Right renal pelvis (tissue), 4 donors: ENCODE results near the gene FSD1L. TPM values are rescaled to one million over a fixed set of nuclear protein-coding genes. Genes with fewer than 3 reads are reported as not detected.
"Not testable (repeated sequence)": the region's sequence is repeated elsewhere in the genome, so short reads cannot be mapped to it uniquely, and the experiment has no call there.

Source experiments
- DNase-seq, 4 donors: peaks; one replicate each; pipeline ENCODE4 v3.0.0-alpha.2; 2013; ENCODE audit warnings: low read depth in 4 of 4, low spot score in 3 of 4, missing footprints in 1 of 4
- polyA plus RNA-seq, 4 donors: library from polyadenylated mRNA; unstranded; fragments of 120-200 nt; gene quantifications; one replicate each; pipeline ENCODE4 v1.2.1, GENCODE V29; 2013; ENCODE audit not compliant: insufficient read length in 4 of 4

The FSD1L gene
- polyA plus RNA-seq, 4 donors: 8.4 to 13.3 (median 11.6) TPM

DNA sequence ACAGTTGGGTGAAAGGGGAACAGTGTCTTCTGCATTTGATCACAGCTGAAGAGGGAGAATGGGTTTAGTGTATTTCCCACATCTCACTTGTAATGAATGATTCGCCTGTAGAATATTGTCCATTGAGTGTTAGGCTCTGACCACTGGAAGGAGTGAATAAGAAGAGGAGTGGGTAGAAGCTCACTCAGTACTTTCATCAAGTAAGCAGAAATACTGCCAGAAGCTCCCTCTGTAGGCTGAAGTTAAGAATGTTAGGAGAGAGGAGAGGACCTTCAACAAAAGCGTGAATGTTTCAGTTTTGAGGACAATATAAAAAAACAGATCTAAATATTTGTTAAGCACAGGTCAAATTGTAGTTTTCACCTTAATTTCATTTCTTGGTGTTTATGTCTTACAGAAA, 27.5 kb downstream of the FSD1L start:
- DNase-seq: peak in 1 of 4 donors; percentile 2

DNA sequence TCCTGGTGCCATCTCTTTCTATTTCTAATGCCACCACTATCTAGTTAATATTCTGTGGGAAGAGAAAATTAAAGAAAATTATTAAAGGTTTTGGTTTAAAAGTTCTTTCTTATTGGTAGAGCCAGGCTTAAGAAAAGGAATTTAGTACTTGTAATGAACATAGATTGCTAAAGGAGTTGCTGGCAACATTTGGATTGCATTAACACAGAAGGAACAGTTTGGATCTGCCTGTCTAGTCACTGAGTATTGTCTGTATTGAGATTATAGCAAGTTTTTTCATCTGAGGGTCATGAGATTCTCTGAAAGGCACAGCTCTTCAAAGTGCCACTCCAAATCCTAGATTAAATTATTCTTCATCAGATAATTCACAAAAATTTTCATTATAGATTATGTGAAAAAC, 32.0 kb downstream of the FSD1L start:
- DNase-seq: no peak

DNA sequence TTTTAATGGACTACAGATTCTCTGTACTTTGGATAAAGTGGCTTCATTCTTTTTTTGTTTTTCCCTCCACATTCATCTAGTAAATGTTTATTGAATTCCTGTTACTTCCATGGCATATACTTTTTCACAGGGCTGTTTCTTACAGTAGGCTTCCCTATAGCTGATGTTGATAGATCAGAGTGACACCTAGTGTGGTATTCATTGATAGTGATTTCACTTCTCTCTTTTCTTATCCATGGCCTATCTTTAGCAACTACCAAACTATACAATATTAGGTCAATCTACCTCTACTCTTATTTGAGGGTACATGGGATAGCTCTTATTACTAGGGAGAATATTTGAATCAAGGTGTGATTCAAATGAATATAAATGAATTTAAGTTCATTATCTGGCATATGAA, 35.8 kb downstream of the FSD1L start:
- DNase-seq: no peak

DNA sequence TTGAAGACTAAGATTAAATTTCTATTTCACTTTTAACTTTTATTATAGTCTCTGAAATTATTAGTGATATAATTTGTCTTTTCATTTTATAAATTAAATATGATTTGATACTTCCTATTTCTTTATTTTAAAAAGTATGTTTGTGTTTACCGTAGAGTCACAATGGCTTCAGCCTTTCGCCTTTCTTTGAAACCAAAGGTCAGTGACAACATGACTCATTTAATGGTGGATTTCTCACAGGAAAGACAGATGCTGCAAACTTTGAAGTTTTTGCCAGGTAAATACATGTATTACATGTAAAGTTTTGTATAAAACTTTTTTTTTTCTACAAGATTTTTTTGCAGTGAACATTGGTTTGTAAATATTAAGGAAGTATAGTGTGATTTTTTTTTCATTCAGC, 36.4 kb downstream of the FSD1L start:
- no peak for DNase-seq

DNA sequence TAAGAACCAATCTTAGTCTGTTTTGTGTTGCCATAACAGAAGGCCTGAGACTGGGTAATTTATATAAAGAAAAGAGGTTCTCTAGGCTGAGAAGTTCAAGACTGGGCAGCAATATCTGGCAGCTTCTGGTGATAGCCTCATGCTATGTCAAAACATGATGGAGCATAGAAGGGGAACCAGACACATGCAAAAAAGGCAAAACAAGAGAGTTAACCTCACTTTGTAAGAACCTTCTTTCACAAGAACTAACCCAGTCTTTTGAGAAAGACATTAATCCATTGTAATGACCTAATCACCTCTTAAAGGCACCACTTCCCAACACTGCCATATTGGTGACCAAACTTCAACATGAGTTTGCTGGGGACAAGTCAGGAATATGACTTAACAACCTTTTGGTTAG, 37.3 kb downstream of the FSD1L start:
- DNase-seq: no peak

DNA sequence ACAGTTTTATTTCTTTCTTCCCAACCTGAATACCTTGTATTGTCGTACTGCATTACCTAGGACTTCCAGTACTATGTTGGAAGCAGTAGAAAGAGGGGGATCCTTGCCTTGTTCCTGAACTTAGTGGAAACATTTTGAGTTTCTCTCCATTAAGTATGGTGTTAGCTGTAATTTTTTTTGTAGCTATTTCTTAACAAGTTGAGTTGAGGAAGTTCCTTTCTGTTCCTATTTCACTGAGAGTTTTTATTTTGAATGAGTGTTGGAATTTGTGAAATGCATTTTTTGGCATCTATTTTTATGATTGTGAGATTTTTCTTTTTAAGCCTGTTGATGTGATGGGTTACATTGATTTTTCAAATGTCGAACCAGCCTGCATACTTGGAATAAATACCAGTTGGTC, 49.0 kb downstream of the FSD1L start:
- no peak for DNase-seq

DNA sequence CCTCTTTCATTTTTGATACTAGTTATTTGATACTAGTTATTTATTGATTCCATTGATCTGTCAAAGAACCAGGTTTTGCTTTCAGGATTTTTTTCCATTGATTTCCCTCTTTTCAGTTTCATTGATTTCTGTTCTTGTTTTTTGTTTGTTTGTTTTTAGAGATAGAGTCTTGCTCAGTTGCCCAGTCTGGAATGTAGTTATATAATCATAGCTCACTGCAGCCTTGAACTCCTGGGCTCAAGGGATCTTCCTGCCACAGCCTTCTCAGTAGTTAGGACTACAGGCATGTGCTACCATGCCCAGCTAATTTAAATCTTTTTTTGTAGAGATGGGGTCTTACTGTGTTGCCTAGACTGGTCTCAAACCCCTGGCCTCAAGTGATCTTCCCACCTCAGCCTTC, 49.9 kb downstream of the FSD1L start:
- DNase-seq: no peak

DNA sequence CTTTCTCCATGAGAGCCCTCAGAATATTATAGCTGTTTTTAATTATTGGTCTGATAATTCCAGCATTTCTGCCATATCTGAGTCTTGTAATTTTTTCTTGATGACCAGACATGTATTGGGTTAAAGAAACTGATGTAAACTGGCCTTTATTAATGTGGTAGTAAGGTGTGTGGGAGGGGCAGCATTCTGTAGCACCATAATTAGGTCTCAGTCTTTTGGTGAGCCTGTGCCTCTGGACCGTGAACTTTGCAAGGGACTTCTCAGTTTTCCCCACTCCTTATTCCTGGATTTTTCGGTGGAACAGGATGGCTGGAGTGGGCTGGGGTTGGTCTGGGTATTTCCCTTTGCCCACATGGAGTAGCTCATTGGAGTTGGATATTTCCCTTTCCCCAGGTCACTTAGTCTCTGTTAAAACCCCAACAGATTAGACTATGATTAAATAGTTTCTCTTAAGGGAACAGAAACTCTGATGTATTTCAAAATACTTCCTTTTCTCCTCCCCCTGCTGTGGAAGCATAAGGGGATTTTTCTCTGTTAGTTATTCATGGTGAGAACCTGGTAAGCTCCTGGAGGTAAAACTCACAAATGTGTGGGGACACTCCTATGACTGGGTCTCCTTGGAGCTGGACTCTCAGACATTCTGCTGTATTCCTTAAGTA, 52.4 kb downstream of the FSD1L start:
- no peak for DNase-seq

DNA sequence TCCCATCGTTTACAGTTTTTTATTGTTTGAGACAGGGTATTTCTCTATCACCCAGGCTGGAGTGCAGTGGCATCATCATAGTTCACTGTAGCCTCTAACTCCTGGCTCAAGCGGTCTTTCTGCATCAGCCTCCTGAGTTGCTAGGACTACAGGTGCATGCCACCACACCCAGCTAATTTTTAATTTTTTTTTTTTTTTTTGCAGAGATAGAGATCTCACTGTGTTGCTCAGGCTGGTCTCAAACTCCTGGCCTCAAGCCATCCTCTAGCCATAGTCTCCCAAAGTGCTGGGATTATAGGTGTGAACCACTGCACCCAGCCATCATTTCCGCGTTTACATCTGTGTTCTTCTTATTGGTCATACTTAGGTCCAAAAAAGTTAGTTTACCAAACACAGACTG, 53.6 kb downstream of the FSD1L start:
- DNase-seq: no peak

DNA sequence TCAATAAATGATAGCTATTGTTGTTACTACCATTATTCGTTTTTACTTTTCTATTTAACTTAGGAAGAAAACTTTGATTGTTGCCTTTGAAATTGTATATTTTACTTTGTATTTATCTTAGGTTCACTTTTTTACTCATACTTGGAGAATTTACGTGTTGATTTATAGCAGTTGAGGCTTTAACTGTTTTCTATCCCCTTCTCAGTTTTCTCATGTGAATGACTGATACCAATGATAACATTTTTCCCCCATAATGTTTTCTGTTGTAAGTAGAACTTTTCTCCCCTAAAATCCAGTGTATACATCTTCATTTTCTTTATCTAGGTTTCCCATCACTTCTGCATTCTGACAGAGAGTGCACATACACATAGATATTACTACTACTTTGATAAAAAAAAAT, 54.4 kb downstream of the FSD1L start:
- DNase-seq: no peak

DNA sequence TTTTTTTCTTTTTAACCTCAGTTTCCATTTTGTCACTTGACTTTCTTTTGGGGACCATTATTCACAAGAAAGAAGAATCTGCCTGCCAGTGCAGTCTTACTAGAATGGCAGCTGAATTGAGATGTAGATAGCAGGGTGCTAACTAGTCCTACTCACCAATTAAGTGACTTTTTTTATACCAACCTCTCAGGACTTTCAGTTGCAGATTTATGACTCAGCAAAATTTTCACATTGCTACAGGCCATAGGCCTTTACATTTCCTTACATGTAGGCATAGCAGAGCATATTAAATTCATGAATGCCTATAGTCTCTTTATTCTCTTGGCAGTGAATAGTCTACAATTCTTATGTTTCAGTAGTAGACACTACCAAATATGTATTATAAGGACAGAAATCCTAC, 56.0 kb downstream of the FSD1L start:
- no peak for DNase-seq

DNA sequence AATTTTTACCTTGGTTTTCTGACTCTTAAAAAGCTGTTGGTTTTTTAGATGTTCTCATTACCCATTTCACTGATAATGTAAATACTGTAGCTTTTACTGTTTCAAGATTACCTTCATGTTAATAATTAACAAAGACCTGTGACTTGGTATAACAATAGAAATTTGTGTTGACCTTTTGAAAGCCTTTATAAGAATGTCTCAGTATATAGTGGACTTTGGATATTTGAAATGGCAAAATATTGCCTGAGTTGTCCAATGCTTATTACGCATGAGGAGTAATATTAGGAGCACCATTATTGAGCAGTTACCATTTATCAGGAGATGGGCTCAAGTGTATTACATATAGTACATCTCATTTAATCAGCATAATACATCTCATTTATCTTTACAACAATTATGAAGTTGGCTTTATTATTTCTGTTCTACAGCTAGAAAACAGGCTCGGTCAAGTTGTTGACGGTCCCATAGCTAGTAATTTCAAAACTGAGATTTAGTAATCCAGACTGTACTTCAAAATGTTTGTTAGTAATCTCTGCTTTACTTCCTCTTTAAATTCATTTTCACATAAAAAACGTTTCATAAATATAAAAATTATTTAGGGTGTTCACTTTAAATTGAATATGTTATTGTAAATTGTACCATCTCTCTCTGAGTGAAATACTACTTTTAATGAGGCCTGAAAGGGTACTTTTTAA, 59.4 kb downstream of the FSD1L start:
- DNase-seq: no peak

DNA sequence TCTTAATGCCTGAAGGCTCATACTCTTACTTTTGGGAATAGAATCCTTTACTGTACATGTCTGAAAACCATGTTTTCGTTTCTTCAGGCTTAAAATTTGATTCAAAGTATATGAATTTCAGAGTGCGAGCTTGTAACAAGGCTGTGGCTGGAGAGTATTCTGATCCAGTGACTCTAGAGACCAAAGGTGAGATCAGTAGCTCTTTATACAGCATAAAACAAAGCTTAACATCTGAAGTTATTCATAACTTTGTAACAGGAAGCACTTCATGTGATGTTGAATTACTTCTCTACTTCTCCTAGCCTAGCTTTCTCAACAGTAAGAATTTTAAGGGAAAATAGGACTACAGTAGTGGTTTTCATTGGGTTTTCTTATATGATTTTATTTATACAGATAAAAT, 60.7 kb downstream of the FSD1L start:
- no peak for DNase-seq

DNA sequence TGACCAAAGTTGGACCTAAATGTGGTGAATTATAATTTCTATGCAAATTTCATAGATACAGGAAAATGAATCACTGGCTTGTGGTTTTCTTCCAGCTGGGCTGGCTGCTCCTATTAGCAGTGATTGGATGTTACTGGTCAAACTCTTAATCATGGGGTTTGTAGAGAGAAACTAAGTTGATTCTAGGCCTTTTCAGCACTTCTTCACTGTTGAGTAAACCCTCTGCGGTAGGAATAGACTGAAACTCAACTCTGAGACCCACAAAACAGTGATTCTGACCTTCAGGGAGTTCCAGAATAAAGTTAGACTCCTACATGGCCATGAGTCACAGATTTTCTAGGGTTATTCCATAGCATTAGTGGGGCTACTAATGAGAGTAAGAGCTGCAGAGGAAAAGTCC, 62.2 kb downstream of the FSD1L start:
- DNase-seq: no peak

DNA sequence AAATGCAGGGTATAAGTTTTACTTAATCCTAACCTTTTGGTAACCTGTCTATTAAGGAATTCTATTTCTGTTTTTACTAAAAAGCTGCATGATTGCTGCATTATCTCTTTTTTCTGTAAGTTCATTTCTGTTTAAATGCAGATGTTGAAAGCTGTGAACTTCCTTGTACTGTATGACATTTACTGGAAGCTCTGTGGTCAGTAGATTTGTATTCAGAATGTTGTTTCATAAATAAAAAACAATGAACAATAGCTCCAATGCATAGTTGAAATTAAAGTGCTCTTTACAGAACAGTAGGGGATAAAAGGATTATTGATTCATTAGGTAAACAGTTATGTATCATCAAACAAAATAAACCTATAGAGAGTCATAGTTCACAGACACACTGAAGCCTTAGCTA, 63.6 kb downstream of the FSD1L start:
- no peak for DNase-seq

DNA sequence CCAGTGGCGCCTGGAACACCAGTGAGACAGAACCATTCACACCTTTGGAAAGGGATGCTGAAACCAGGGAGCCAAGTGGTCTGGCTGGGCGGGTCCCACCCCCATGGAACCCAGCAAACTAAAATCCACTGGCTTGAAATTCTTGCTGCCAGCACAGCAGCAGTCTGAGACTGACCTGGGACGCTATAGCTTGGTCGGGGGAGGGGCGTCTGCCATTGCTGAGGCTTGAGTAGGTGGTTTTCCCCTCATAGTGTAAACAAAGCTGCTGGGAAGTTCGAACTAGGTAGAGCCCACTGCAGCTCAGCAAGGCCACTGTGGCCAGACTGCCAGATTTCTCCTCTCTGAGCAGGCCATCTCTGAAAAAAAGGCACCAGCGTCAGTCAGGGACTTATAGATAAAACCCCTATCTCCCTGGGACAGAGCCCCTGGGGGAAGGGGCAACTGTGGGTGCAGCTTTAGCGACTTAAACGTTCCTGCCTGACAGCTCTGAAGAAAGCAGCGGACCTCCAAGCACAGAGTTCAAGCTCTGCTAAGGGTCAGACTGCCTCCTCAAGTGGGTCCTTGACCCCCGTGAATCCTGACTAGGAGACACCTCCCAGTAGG, 68.1 kb downstream of the FSD1L start:
- DNase-seq: no peak

DNA sequence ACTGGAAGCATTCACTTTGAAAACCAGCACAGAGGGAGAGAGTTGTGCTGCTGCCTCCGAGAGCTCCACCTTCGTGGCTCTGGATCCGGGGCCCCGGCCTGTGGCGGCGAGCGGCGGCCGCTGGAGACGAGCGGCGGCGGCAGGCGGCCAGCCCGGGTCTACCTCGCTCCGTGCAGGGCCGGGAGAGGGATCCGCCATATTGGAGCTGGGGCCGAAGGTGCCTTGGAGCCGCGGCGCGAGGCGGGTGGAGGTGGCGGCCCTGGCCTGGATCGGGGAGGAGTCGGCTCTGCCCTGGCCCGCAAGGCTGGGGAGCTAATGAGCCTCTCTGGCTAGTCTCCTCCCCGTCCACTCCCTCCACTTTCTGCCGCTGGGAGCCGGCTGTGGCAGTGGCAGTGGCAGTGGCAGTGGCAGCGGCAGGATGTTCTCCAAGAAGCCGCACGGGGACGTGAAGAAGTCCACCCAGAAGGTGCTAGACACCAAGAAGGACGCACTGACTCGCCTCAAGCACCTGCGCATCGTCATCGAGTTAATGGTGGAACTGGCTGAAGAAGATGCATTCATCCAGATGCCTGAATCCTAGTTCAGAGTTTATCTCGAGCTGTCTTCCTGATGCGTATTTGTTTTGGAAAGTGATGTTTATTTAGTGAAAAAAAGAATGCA, 72.0 kb downstream of the FSD1L start:
- not testable (repeated sequence) for DNase-seq

DNA sequence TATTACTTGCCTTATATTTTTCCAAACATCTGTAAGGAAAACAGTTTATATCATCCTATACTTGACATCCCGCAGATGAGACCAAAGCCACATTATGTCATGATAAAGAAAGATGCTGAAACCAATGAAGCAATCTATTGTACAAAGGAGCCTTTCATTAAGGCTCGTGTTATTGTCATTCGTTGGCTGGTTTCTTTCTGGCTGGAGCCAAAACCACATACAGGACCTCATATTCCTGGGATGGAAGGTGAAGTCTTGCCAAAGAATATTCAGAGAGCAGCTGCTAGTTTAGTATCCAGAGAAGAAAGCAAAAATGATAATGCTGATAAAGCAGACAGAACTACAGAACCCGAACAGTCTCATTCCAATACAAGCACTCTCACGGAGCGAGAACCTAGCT, 73.2 kb downstream of the FSD1L start:
- not testable (repeated sequence) for DNase-seq

DNA sequence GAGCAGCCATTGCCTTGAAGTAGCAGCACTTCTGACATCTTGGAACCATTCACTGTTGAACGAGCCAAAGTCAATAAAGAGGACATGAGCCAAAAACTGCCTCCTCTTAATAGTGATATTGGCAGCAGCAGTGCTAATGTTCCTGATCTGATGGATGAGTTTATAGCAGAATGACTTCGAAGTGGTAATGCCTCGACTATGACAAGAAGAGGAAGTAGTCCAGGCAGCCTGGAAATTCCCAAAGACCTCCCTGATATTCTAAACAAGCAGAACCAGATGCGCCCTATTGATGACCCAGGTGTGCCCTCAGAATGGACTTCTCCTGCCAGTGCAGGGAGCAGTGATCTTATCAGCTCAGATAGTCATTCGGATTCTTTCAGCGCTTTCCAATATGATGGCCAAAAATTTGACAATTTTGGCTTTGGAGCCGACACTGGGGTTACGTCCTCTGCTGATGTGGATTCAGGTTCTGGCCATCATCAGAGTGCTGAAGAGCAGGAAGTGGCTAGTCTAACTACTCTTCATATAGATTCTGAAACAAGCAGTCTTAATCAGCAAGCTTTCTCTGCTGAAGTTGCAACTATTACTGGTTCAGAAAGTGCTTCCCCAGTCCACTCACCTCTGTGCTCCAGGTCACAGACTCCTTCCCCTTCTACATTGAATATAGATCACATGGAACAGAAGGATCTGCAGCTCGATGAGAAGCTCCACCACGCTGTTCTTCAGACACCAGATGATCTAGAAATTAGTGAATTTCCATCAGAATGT, 75.0 kb downstream of the FSD1L start:
- not testable (repeated sequence) for DNase-seq

DNA sequence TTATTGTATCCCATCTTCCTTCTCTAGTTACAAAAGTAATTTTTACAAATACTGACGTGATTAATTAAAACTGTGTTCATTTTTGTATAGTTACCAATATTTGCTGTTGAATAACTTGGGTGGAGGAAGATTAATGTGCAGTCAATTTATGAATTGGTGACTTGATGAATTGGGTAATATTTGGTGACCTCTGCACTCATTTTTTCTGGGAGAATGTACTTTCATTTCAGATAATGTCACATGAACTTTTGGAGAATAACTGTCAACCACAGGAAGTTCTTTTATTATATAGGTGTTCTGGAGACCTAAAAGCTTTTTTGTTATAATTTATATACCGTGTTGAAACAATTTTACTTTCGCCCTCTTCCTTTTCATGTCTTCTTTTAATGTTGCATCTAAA, 83.7 kb downstream of the FSD1L start:
- no peak for DNase-seq
